T-helper 2 cell treated with Interferon-gamma antibody and Interleukin-4, amounts not matched to agents 5 μg/mL and 100 μg/mL, for 36 hours (primary cell): Measurements from ENCODE around the gene FGD4.

Source experiments
- DNase-seq: peaks from one replicate; pipeline ENCODE4 v3.0.0; 2021; ENCODE audit warnings: low spot score
- H3K27ac Mint-ChIP-seq: one replicate; pipeline ENCODE4 v1.8.0; 2021; ENCODE audit warnings: mild to moderate bottlenecking, mixed read lengths
- H3K27me3 Mint-ChIP-seq: one replicate; pipeline ENCODE4 v1.8.0; 2021; ENCODE audit warnings: low read depth, mixed read lengths
- H3K36me3 Mint-ChIP-seq: one replicate; pipeline ENCODE4 v1.8.0; 2021; ENCODE audit warnings: low read depth, mixed read lengths
- H3K4me1 Mint-ChIP-seq: one replicate; pipeline ENCODE4 v1.8.0; 2021; ENCODE audit warnings: low read depth, mixed read lengths
- H3K4me3 Mint-ChIP-seq: one replicate; pipeline ENCODE4 v1.8.0; 2022; ENCODE audit warnings: mild to moderate bottlenecking, moderate library complexity, mixed read lengths
- H3K9me3 Mint-ChIP-seq: one replicate; pipeline ENCODE4 v1.8.0; 2021; ENCODE audit warnings: mixed read lengths

Gene FGD4

DNA sequence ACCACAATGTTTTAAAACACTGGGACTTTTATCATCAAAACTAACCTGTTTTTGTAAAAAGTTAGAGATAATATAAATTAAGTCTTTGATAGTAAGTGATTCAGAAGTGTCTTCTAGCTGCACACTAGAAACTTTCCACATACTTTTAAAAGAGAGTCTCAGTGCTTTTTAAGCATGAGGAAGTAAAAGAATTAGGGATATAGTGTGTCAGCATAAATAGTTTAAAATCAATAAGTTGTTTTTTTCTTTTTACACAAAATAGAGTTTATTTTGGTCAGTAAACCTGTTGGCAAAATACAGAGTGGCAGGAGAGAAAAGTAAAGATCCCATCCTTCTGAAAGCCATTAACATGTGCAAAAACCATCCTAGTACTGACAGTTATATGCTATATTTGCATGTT lies 281.4 kb downstream of the FGD4 start:
- peaks cover 29% of the 10 kb centered on the region for H3K4me1 Mint-ChIP-seq
- peak overlapping the region; percentile 20 for H3K27ac Mint-ChIP-seq
- peaks cover 9% of the 10 kb centered on the region for H3K36me3 Mint-ChIP-seq
- DNase-seq, result no peak
- peak overlapping the region; percentile 96 for H3K4me3 Mint-ChIP-seq
- no peaks in the 10 kb centered on the region for H3K27me3 Mint-ChIP-seq
- H3K9me3 Mint-ChIP-seq, result no peaks in the 10 kb centered on the region

- no peaks in the 10 kb centered on the region for H3K9me3 Mint-ChIP-seq
- no peak for DNase-seq
- H3K4me1 Mint-ChIP-seq, result peaks cover 29% of the 10 kb centered on the region
- H3K27me3 Mint-ChIP-seq, result no peaks in the 10 kb centered on the region
- H3K27ac Mint-ChIP-seq, result peak overlapping the region; percentile 20
- peak overlapping the region; percentile 96 for H3K4me3 Mint-ChIP-seq
- peaks cover 11% of the 10 kb centered on the region for H3K36me3 Mint-ChIP-seq
Measured at GRCh38 chr12:32681272-32681671, 281.9 kb downstream of the FGD4 start.

DNA sequence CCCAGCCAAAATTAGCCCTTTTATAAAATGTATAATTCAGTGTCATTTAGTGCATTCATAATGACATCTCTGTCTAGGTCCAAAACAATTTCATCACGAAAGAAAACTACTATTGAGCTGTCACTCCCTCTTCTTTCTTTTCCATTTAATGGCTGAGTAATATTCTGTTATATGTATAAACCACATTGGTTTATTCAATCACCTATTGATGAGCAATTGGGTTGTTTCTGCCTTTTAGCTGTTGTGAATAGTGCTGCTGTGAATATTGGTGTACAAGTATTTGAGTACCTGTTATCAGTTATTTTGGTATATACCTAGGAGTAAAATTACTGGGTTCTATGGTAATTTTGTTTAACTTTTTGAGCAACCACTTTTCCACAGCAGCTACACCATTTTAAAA lies 287.0 kb downstream of the FGD4 start:
- Mint-ChIP-seq H3K27me3 (no peaks in the 10 kb centered on the region), H3K4me1 (peaks cover 29% of the 10 kb centered on the region), H3K36me3 (peaks cover 26% of the 10 kb centered on the region), H3K4me3 (no peak overlapping the region), H3K9me3 (no peaks in the 10 kb centered on the region), H3K27ac (no peak overlapping the region)
- DNase-seq, result no peak

DNA sequence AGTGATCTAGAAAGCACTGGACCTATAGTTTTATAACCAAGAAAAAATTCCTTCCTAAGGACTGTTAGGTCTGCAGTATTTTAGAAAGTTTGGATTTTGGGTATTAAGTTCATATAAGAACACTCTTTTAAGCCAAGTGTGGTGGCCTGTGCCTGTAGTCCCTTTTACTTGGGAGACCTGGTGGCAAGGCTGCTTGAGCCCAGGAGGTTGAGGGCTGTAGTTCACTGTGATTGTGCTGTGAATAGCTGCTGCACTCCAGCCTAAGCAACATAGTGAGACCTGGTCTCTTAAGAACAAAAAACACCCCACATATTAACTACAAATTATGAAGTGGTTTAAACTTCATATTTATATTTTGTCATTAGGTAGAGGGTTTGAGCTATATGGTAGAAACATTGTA lies 289.4 kb downstream of the FGD4 start:
- DNase-seq, result no peak
- peaks cover 39% of the 10 kb centered on the region for H3K4me1 Mint-ChIP-seq
- H3K27me3 Mint-ChIP-seq, result no peaks in the 10 kb centered on the region
- H3K4me3 Mint-ChIP-seq, result no peak overlapping the region
- H3K27ac Mint-ChIP-seq, result no peak overlapping the region
- peaks cover 26% of the 10 kb centered on the region for H3K36me3 Mint-ChIP-seq
- no peaks in the 10 kb centered on the region for H3K9me3 Mint-ChIP-seq

- H3K4me1 Mint-ChIP-seq, result peaks cover 38% of the 10 kb centered on the region
- no peaks in the 10 kb centered on the region for H3K27me3 Mint-ChIP-seq
- H3K4me3 Mint-ChIP-seq, result no peak overlapping the region
- H3K36me3 Mint-ChIP-seq, result peaks cover 32% of the 10 kb centered on the region
- no peak overlapping the region for H3K27ac Mint-ChIP-seq
- DNase-seq, result no peak
- H3K9me3 Mint-ChIP-seq, result peaks cover 14% of the 10 kb centered on the region
Measured at GRCh38 chr12:32690927-32691326, 291.6 kb downstream of the FGD4 start.

- peaks cover 30% of the 10 kb centered on the region for H3K36me3 Mint-ChIP-seq
- H3K27ac Mint-ChIP-seq, result no peak overlapping the region
- H3K4me1 Mint-ChIP-seq, result peaks cover 38% of the 10 kb centered on the region
- peaks cover 15% of the 10 kb centered on the region for H3K9me3 Mint-ChIP-seq
- no peak overlapping the region for H3K4me3 Mint-ChIP-seq
- DNase-seq, result no peak
- H3K27me3 Mint-ChIP-seq, result no peaks in the 10 kb centered on the region
Measured at GRCh38 chr12:32692358-32692757, 293.0 kb downstream of the FGD4 start.

DNA sequence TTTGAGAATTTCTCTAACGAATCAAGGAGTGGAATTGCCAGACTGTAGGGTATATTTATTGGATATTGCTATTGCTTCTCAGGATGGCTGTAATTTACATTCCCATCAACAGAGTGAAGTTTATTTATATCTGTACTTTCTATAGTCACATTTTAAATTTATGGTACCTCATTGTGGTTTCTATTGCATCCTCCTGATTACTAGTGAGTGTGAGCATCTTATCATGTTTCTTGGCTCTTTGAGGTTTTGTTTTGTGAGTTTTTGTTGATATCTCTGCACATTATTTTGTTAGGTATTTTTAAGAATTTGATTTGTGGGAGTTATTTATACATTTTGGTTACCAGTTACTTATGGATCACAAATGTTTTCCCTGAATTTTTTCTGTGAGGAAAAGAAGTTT lies 293.7 kb downstream of the FGD4 start:
- DNase-seq, result no peak
- peaks cover 31% of the 10 kb centered on the region for H3K36me3 Mint-ChIP-seq
- H3K27ac Mint-ChIP-seq, result no peak overlapping the region
- peaks cover 15% of the 10 kb centered on the region for H3K9me3 Mint-ChIP-seq
- peaks cover 41% of the 10 kb centered on the region for H3K4me1 Mint-ChIP-seq
- no peak overlapping the region for H3K4me3 Mint-ChIP-seq
- H3K27me3 Mint-ChIP-seq, result no peaks in the 10 kb centered on the region
